Common myeloid progenitor, CD34-positive (primary cell): ENCODE measurements around the gene ALOX5AP.

Source experiments
- CTCF ChIA-PET: fragments of 350-600 bp; sonication (Branson Sonifier 250); formaldehyde crosslinking; loops from one replicate; lab custom pipeline; 2021; ENCODE audit warnings: antibody characterized with exemption; lab: Charles Lee
- POLR2A ChIA-PET: fragments of 350-600 bp; sonication (Branson Sonifier 250); formaldehyde crosslinking; loops from one replicate; lab custom pipeline; 2021; ENCODE audit warnings: antibody characterized with exemption; lab: Charles Lee
- DNase-seq, 3 donors: peaks; one replicate each; pipeline versions ENCODE4 v3.0.0 to v3.0.0-alpha.2; 2013
- H3K27ac ChIP-seq, 2 experiments: 1 replicate in 1 of 2; 2 replicates in 1 of 2; pipeline ENCODE4 v1.7.0; 2013; ENCODE audit warnings: inconsistent platforms in 2 of 2, low read length in 2 of 2, mild to moderate bottlenecking in 2 of 2, low read depth in 1 of 2, moderate library complexity in 1 of 2; ENCODE audit not compliant: severe bottlenecking in 2 of 2, insufficient read depth in 1 of 2, poor library complexity in 1 of 2
- H3K27me3 ChIP-seq, 5 experiments: replicated peaks in 2 of 5; 1 replicate in 3 of 5; 2 replicates in 2 of 5; pipeline versions ENCODE4 v1.6.1 to v1.7.0; 2013; ENCODE audit warnings: low read length in 4 of 5, mild to moderate bottlenecking in 2 of 5, moderate library complexity in 2 of 5, inconsistent platforms in 1 of 5; ENCODE audit not compliant: insufficient read depth in 5 of 5, control insufficient read depth in 4 of 5
- H3K36me3 ChIP-seq, 4 experiments: 1 replicate in 2 of 4; 2 replicates in 2 of 4; pipeline versions ENCODE4 v1.6.1 to v1.7.0; 2013; ENCODE audit warnings: low read length in 3 of 4, control low read depth in 1 of 4, mild to moderate bottlenecking in 1 of 4; ENCODE audit not compliant: control insufficient read depth in 4 of 4, insufficient read depth in 4 of 4
- H3K4me1 ChIP-seq, 4 experiments: 1 replicate in 3 of 4; 2 replicates in 1 of 4; pipeline versions ENCODE4 v1.6.1 to v1.7.1; 2013; ENCODE audit warnings: low read length in 3 of 4, mild to moderate bottlenecking in 3 of 4, control low read depth in 1 of 4, inconsistent platforms in 1 of 4, moderate library complexity in 1 of 4; ENCODE audit not compliant: control insufficient read depth in 4 of 4, insufficient read depth in 4 of 4; ENCODE audit errors: control extremely low read depth in 1 of 4
- H3K4me3 ChIP-seq, 7 experiments: 1 replicate in 4 of 7; 2 replicates in 3 of 7; pipeline versions ENCODE4 v1.5.1 to v1.7.0; 2013; ENCODE audit warnings: mild to moderate bottlenecking in 7 of 7, low read length in 6 of 7, moderate library complexity in 6 of 7, inconsistent platforms in 2 of 7, low read depth in 2 of 7, control low read depth in 1 of 7; ENCODE audit not compliant: insufficient read depth in 4 of 7, control insufficient read depth in 1 of 7; ENCODE audit errors: extremely low read depth in 1 of 7
- H3K9me3 ChIP-seq, 5 experiments: 1 replicate in 4 of 5; 2 replicates in 1 of 5; pipeline versions ENCODE4 v1.6.1 to v1.7.1; 2013; ENCODE audit warnings: low read length in 4 of 5, mild to moderate bottlenecking in 2 of 5, inconsistent platforms in 1 of 5, low read depth in 1 of 5, moderate library complexity in 1 of 5; ENCODE audit not compliant: control insufficient read depth in 4 of 5, insufficient read depth in 2 of 5; ENCODE audit errors: control extremely low read depth in 1 of 5
- WGBS: methylation state at CpG from one replicate; pipeline ENCODE4 v1.1.5; 2013; ENCODE audit not compliant: insufficient coverage; 5-methylcytosine and 5-hydroxymethylcytosine counted together

ALOX5AP gene

GRCh38 chr13:30792285-30793000, 57.1 kb downstream of the ALOX5AP start:
- Histone ChIP-seq H3K27ac (no peak overlapping the region), H3K9me3 (no peaks in the 10 kb centered on the region), H3K27me3 (peaks cover 0 to 6% (median 0%) of the 10 kb centered on the region in 5 experiments), H3K36me3 (no peaks in the 10 kb centered on the region), H3K4me3 (no peak overlapping the region), H3K4me1 (peaks cover 0 to 2% (median 0%) of the 10 kb centered on the region in 4 experiments)
- CTCF ChIA-PET, result interaction anchor here (0.7 to 2.2 kb wide), 6 partner anchors 10 to 111 kb away, joined by 3 to 10 read pairs (median 4); no protein-coding TSS in a partner anchor
- 94% methylated on average over 12 of the region's 12 CpGs for WGBS
- peak in 2 of 3 donors; percentile 11 to 16 for DNase-seq
- POLR2A ChIA-PET, result no interaction called here

- Histone ChIP-seq H3K9me3 (no peaks in the 10 kb centered on the region), H3K36me3 (no peaks in the 10 kb centered on the region), H3K4me3 (no peak overlapping the region), H3K4me1 (peaks cover 0 to 2% (median 0%) of the 10 kb centered on the region in 4 experiments), H3K27ac (no peak overlapping the region), H3K27me3 (peaks cover 0 to 9% (median 0%) of the 10 kb centered on the region in 5 experiments)
- peak; percentile 14 to 34 (median 34) for DNase-seq
- 36% methylated on average over 4 of the region's 4 CpGs for WGBS
- ChIA-PET CTCF (interaction anchor here (1.6 to 1.7 kb wide), 2 partner anchors 9 to 10 kb away, joined by 5 read pairs; no protein-coding TSS in a partner anchor), POLR2A (no interaction called here)
Measured at GRCh38 chr13:30796132-30796572, 60.8 kb downstream of the ALOX5AP start.

- Histone ChIP-seq H3K36me3 (no peaks in the 10 kb centered on the region), H3K9me3 (no peaks in the 10 kb centered on the region), H3K4me3 (no peak overlapping the region), H3K4me1 (peaks cover 0 to 2% (median 0%) of the 10 kb centered on the region in 4 experiments), H3K27me3 (peaks cover 0 to 9% (median 0%) of the 10 kb centered on the region in 5 experiments), H3K27ac (no peak overlapping the region)
- no peak for DNase-seq
- CTCF ChIA-PET, result interaction anchor here (1.6 to 1.7 kb wide), 2 partner anchors 8 to 9 kb away, joined by 5 read pairs; no protein-coding TSS in a partner anchor
- 95% methylated on average over 13 of the region's 20 CpGs for WGBS
- POLR2A ChIA-PET, result interaction anchor here (0.7 kb wide), 1 partner anchor 37 kb away, joined by 3 read pairs; no protein-coding TSS in a partner anchor
Measured at GRCh38 chr13:30796631-30797601, 61.6 kb downstream of the ALOX5AP start.

GRCh38 chr13:30797847-30798535, 62.6 kb downstream of the ALOX5AP start:
- CTCF ChIA-PET, result interaction anchor here (0.9 to 1.8 kb wide), 8 partner anchors 8 to 121 kb away, joined by 3 to 5 read pairs (median 4); no protein-coding TSS in a partner anchor
- H3K36me3 ChIP-seq, result no peaks in the 10 kb centered on the region
- 100% methylated on average over 11 of the region's 13 CpGs for WGBS
- POLR2A ChIA-PET, result interaction anchor here (0.6 kb wide), 1 partner anchor 180 kb away, joined by 3 read pairs; the partner anchor contains the start of gene USPL1
- no peak overlapping the region for H3K4me3 ChIP-seq
- no peak overlapping the region for H3K27ac ChIP-seq
- H3K27me3 ChIP-seq, result peaks cover 0 to 9% (median 0%) of the 10 kb centered on the region in 5 experiments
- no peaks in the 10 kb centered on the region for H3K9me3 ChIP-seq
- no peak for DNase-seq
- peaks cover 0 to 7% (median 2%) of the 10 kb centered on the region in 4 experiments for H3K4me1 ChIP-seq

GRCh38 chr13:30798776-30799355, 63.5 kb downstream of the ALOX5AP start:
- WGBS, result 100% methylated on average over 6 of the region's 11 CpGs
- DNase-seq, result no peak
- Histone ChIP-seq H3K4me1 (peaks cover 0 to 10% (median 5%) of the 10 kb centered on the region in 4 experiments), H3K36me3 (no peaks in the 10 kb centered on the region), H3K4me3 (no peak overlapping the region), H3K27me3 (peaks cover 0 to 9% (median 0%) of the 10 kb centered on the region in 5 experiments), H3K27ac (no peak overlapping the region), H3K9me3 (no peaks in the 10 kb centered on the region)
- CTCF ChIA-PET, result interaction anchor here (0.9 to 1.8 kb wide), 9 partner anchors 11 to 122 kb away, joined by 3 to 4 read pairs (median 3); no protein-coding TSS in a partner anchor
- POLR2A ChIA-PET, result no interaction called here

- peaks cover 0 to 9% (median 0%) of the 10 kb centered on the region in 5 experiments for H3K27me3 ChIP-seq
- POLR2A ChIA-PET, result no interaction called here
- H3K9me3 ChIP-seq, result no peaks in the 10 kb centered on the region
- 100% methylated on average over 6 of the region's 12 CpGs for WGBS
- H3K4me1 ChIP-seq, result peaks cover 0 to 10% (median 5%) of the 10 kb centered on the region in 4 experiments
- no peak overlapping the region for H3K27ac ChIP-seq
- no peak for DNase-seq
- CTCF ChIA-PET, result interaction anchor here (1.1 to 1.8 kb wide), 6 partner anchors 11 to 122 kb away, joined by 3 to 4 read pairs (median 4); no protein-coding TSS in a partner anchor
- no peaks in the 10 kb centered on the region for H3K36me3 ChIP-seq
- H3K4me3 ChIP-seq, result no peak overlapping the region
Measured at GRCh38 chr13:30799356-30799824, 64.0 kb downstream of the ALOX5AP start.
